ENCODE data around the gene SYT7.
A peak's percentile ranks its signal among the peaks of the same experiment; 100 is the strongest.
"Not testable (repeated sequence)": the region's sequence is repeated elsewhere in the genome, so short reads cannot be mapped to it uniquely, and the experiment has no call there.

The SYT7 gene

GRCh38 chr11:61480994-61481335 is 99.9 kb downstream of the SYT7 start:
- peak in 5 of 58 donors; percentile 7 to 27 (median 12) for DNase-seq

- DNase-seq, result no peak
These were observed 100.4 kb downstream of the SYT7 start for GRCh38 chr11:61480261-61480993.

- DNase-seq, result not testable (repeated sequence)
These were observed 101.4 kb downstream of the SYT7 start for GRCh38 chr11:61479360-61480058.

- DNase-seq, result peak in 19 of 58 donors; percentile 5 to 60 (median 24)
These were observed 103.1 kb downstream of the SYT7 start for GRCh38 chr11:61477727-61478148.

GRCh38 chr11:61477126-61477525 is 103.8 kb downstream of the SYT7 start:
- DNase-seq, result no peak

GRCh38 chr11:61476371-61476770 is 104.5 kb downstream of the SYT7 start:
- DNase-seq, result no peak

GRCh38 chr11:61475433-61475832 is 105.4 kb downstream of the SYT7 start:
- no peak for DNase-seq

GRCh38 chr11:61474013-61474643 is 106.7 kb downstream of the SYT7 start:
- DNase-seq, result no peak

GRCh38 chr11:61473370-61474012 is 107.4 kb downstream of the SYT7 start:
- peak in 18 of 58 donors; percentile 8 to 76 (median 30) for DNase-seq

GRCh38 chr11:61472868-61473267 is 108.0 kb downstream of the SYT7 start:
- DNase-seq, result peak in 21 of 58 donors; percentile 7 to 69 (median 39)

- DNase-seq, result no peak
These were observed 108.6 kb downstream of the SYT7 start for GRCh38 chr11:61472282-61472681.

GRCh38 chr11:61468002-61468401 is 112.9 kb downstream of the SYT7 start:
- no peak for DNase-seq

- not testable (repeated sequence) for DNase-seq
These were observed 113.3 kb downstream of the SYT7 start for GRCh38 chr11:61467602-61468001.
